IMR-90 (cell line): ENCODE results near the gene ADCY2. TPM values are rescaled to one million over a fixed set of nuclear protein-coding genes. Genes with fewer than 3 reads are reported as not detected.

ENCODE experiments used
- ATAC-seq: fragments of 200-7000 bp; cut with Tn5 transposase; 2 replicates; pipeline ENCODE4 v1.9.1; 2020; ENCODE audit warnings: low read depth, mild to moderate bottlenecking, moderate library complexity
- BruUV-seq: library from RNA; stranded (reverse); fragments of 400-500 nt; replicated peaks from 2 replicates; lab custom pipeline; 2021; lab: Mats Ljungman, UMichigan
- CTCF ChIA-PET: fragments of 300-600 bp; formaldehyde crosslinking; extraction: SDS; loops from one replicate; lab custom pipeline; 2021; ENCODE audit warnings: antibody characterized with exemption; lab: Yijun Ruan, JAX
- POLR2A ChIA-PET: fragments of 300-600 bp; sonication (Branson Sonifier 250); formaldehyde crosslinking; loops from one replicate; lab custom pipeline; 2022; ENCODE audit warnings: antibody characterized with exemption; ENCODE audit not compliant: unreplicated experiment; lab: Charles Lee
- DNase-seq: peaks from one replicate; pipeline ENCODE4 v3.0.0; 2013
- H2AFZ ChIP-seq: replicated peaks from 2 replicates; pipeline ENCODE3; 2013; ENCODE audit warnings: low read length, mild to moderate bottlenecking; ENCODE audit not compliant: poor library complexity
- H2AK5ac ChIP-seq: 2 replicates; pipeline ENCODE4 v1.6.1; 2013; ENCODE audit warnings: low read depth, low read length, inconsistent platforms
- H2AK9ac ChIP-seq: replicated peaks from 2 replicates; pipeline ENCODE3; 2013; ENCODE audit warnings: mild to moderate bottlenecking, low read depth, low read length, moderate library complexity; ENCODE audit not compliant: poor library complexity
- H2BK120ac ChIP-seq: 2 replicates; pipeline ENCODE4 v1.6.1; 2013; ENCODE audit warnings: low read depth, low read length, inconsistent platforms
- H2BK15ac ChIP-seq: 3 replicates; pipeline ENCODE4 v1.6.1; 2013; ENCODE audit warnings: low read depth, low read length, inconsistent platforms
- H2BK20ac ChIP-seq: 2 replicates; pipeline ENCODE4 v1.6.1; 2013; ENCODE audit warnings: low read depth, mild to moderate bottlenecking, inconsistent platforms, low read length, moderate library complexity
- H2BK5ac ChIP-seq: 2 replicates; pipeline ENCODE4 v1.6.1; 2013; ENCODE audit warnings: mild to moderate bottlenecking, low read depth, low read length, inconsistent platforms; ENCODE audit not compliant: poor library complexity, severe bottlenecking
- H3K14ac ChIP-seq: replicated peaks from 2 replicates; pipeline ENCODE4 v1.6.1; 2013; ENCODE audit warnings: low read depth, low read length, inconsistent platforms
- H3K18ac ChIP-seq: 2 replicates; pipeline ENCODE4 v1.6.1; 2013; ENCODE audit warnings: low read depth, low read length, control low read depth
- H3K23ac ChIP-seq: 2 replicates; pipeline ENCODE4 v1.6.1; 2013; ENCODE audit warnings: low read depth, low read length, inconsistent platforms
- H3K27ac ChIP-seq: 2 replicates; pipeline ENCODE4 v1.5.1; 2013; ENCODE audit warnings: mild to moderate bottlenecking, control low read depth, low read length; ENCODE audit not compliant: insufficient read depth
- H3K27me3 ChIP-seq: 2 replicates; pipeline ENCODE4 v1.6.1; 2013; ENCODE audit warnings: low read length; ENCODE audit not compliant: control insufficient read depth, insufficient read depth
- H3K36me3 ChIP-seq: 2 replicates; pipeline ENCODE4 v1.6.1; 2013; ENCODE audit warnings: low read length, mixed read lengths; ENCODE audit not compliant: control insufficient read depth, insufficient read depth
- H3K4ac ChIP-seq: 2 replicates; pipeline ENCODE4 v1.6.1; 2013; ENCODE audit warnings: low read depth, low read length, inconsistent platforms
- H3K4me1 ChIP-seq: 2 replicates; pipeline ENCODE4 v1.6.1; 2013; ENCODE audit warnings: low read length, mixed read lengths; ENCODE audit not compliant: control insufficient read depth, insufficient read depth
- H3K4me2 ChIP-seq: 2 replicates; pipeline ENCODE4 v1.6.1; 2013; ENCODE audit warnings: low read depth, mild to moderate bottlenecking, control low read depth, low read length, moderate library complexity
- H3K4me3 ChIP-seq: 2 replicates; pipeline ENCODE4 v1.5.1; 2013; ENCODE audit warnings: low read depth, mild to moderate bottlenecking, control low read depth, low read length, moderate library complexity; ENCODE audit not compliant: insufficient read depth
- H3K56ac ChIP-seq: 2 replicates; pipeline ENCODE4 v1.6.1; 2013; ENCODE audit warnings: low read length, inconsistent platforms; ENCODE audit not compliant: insufficient read depth; ENCODE audit errors: extremely low read depth
- H3K79me1 ChIP-seq, 2 experiments: 2 replicates each; pipeline ENCODE4 v1.6.1; 2013; ENCODE audit warnings: low read length in 2 of 2, inconsistent platforms in 1 of 2, low read depth in 1 of 2
- H3K9ac ChIP-seq: 2 replicates; pipeline ENCODE4 v1.6.1; 2013; ENCODE audit warnings: low read depth, low read length, control low read depth
- H3K9me1 ChIP-seq: 2 replicates; pipeline ENCODE4 v1.6.1; 2013; ENCODE audit warnings: low read length, inconsistent platforms; ENCODE audit not compliant: insufficient read depth
- H3K9me3 ChIP-seq: 2 replicates; pipeline ENCODE4 v1.6.1; 2013; ENCODE audit warnings: low read length; ENCODE audit not compliant: control insufficient read depth, insufficient read depth
- H4K20me1 ChIP-seq: 2 replicates; pipeline ENCODE4 v1.6.1; 2013; ENCODE audit warnings: low read length, inconsistent platforms; ENCODE audit not compliant: insufficient read depth
- H4K5ac ChIP-seq: 2 replicates; pipeline ENCODE4 v1.6.1; 2013; ENCODE audit warnings: mild to moderate bottlenecking, low read depth, low read length, control low read depth
- H4K8ac ChIP-seq, 2 experiments: 2 replicates each; pipeline ENCODE4 v1.6.1; 2013; ENCODE audit warnings: low read depth in 2 of 2, low read length in 2 of 2, control low read depth in 1 of 2, inconsistent platforms in 1 of 2
- H4K91ac ChIP-seq: 2 replicates; pipeline ENCODE4 v1.6.1; 2013; ENCODE audit warnings: low read depth, low read length, inconsistent platforms; ENCODE audit not compliant: insufficient read depth
- BHLHE40 ChIP-seq: fragments of 150-350 bp; IDR thresholded peaks from 2 replicates; pipeline ENCODE4 v1.6.1; 2016; ENCODE audit warnings: mild to moderate bottlenecking, low read depth, low read length
- CEBPB ChIP-seq: IDR thresholded peaks from 2 replicates; pipeline ENCODE4 v1.6.1; 2012; ENCODE audit warnings: low read depth, low read length, improper control_type of control experiment
- CHD1 ChIP-seq: IDR thresholded peaks from 2 replicates; pipeline ENCODE4 v1.6.1; 2012; ENCODE audit warnings: low read depth, low read length, improper control_type of control experiment
- CTCF ChIP-seq: conservative IDR thresholded peaks from 2 replicates; pipeline ENCODE4 v1.5.1; 2012; ENCODE audit warnings: mild to moderate bottlenecking, low read depth, low read length, improper control_type of control experiment
- FOS ChIP-seq: fragments of 150-350 bp; IDR thresholded peaks from 2 replicates; pipeline ENCODE4 v1.6.1; 2016; ENCODE audit warnings: low read depth, low read length
- MAFK ChIP-seq: IDR thresholded peaks from 2 replicates; pipeline ENCODE4 v1.6.1; 2012; ENCODE audit warnings: low read depth, low read length, improper control_type of control experiment
- MAZ ChIP-seq: IDR thresholded peaks from 2 replicates; pipeline ENCODE4 v1.6.1; 2012; ENCODE audit warnings: low read depth, mild to moderate bottlenecking, low read length, improper control_type of control experiment, moderate library complexity, borderline replicate concordance
- MXI1 ChIP-seq: IDR thresholded peaks from 2 replicates; pipeline ENCODE4 v1.6.1; 2012; ENCODE audit warnings: low read depth, mild to moderate bottlenecking, low read length, moderate library complexity, borderline replicate concordance
- NFE2L2 ChIP-seq: fragments of 150-350 bp; IDR thresholded peaks from 2 replicates; pipeline ENCODE4 v1.6.1; 2016; ENCODE audit warnings: low read depth, mild to moderate bottlenecking, low read length
- POLR2A ChIP-seq: IDR thresholded peaks from 2 replicates; pipeline ENCODE4 v1.6.1; 2012; ENCODE audit warnings: mild to moderate bottlenecking, low read depth, low read length
- RAD21 ChIP-seq: IDR thresholded peaks from 2 replicates; pipeline ENCODE4 v1.6.1; 2012; ENCODE audit warnings: low read length, improper control_type of control experiment
- RCOR1 ChIP-seq: IDR thresholded peaks from 2 replicates; pipeline ENCODE4 v1.6.1; 2012; ENCODE audit warnings: mild to moderate bottlenecking, low read length, improper control_type of control experiment; ENCODE audit not compliant: insufficient replicate concordance
- RFX5 ChIP-seq: IDR thresholded peaks from 2 replicates; pipeline ENCODE4 v1.8.0; 2012; ENCODE audit warnings: low read depth, mild to moderate bottlenecking, low read length, moderate library complexity
- SMC3 ChIP-seq: fragments of 150-350 bp; IDR thresholded peaks from 2 replicates; pipeline ENCODE4 v1.6.1; 2016; ENCODE audit warnings: low read depth, mild to moderate bottlenecking, antibody characterized with exemption, low read length, moderate library complexity
- USF2 ChIP-seq: fragments of 150-350 bp; IDR thresholded peaks from 2 replicates; pipeline ENCODE4 v1.6.1; 2017; ENCODE audit warnings: mild to moderate bottlenecking, antibody characterized with exemption, low read length, low read depth
- WGBS, 2 experiments: methylation state at CpG; one replicate each; pipeline versions ENCODE4 v1.1.5 to v1.1.7; 2013; ENCODE audit warnings: missing lambda C conversion rate in 2 of 2; ENCODE audit not compliant: insufficient read length in 1 of 2; ENCODE audit errors: extremely low coverage in 2 of 2; 5-methylcytosine and 5-hydroxymethylcytosine counted together
- dilution Hi-C: fragments of 300-500 bp; cut with HindIII; formaldehyde crosslinking; loops from one replicate; pipeline ENCODE4 v1.14.3; 2018; ENCODE audit warnings: low sequenced_read_pairs; ENCODE audit not compliant: unreplicated experiment
- in situ Hi-C: fragments of 300-500 bp; cut with MboI; formaldehyde crosslinking; loops from 3 replicates; pipeline ENCODE4 v1.14.3; 2019; ENCODE audit warnings: low sequenced_read_pairs, inconsistent platforms, mixed read lengths
- intact Hi-C: fragments of 100-400 bp; cut with micrococcal nuclease; formaldehyde crosslinking; loops from 2 replicates; pipeline ENCODE4 v1.10.0; 2022
- polyA plus RNA-seq, 3 experiments: library from polyadenylated mRNA; depleted of rRNA; stranded (reverse); fragments of >200 nt; gene quantifications; 2 replicates each; pipeline ENCODE4 v1.2.3, GENCODE V29; 2012; ENCODE audit warnings: low replicate concordance in 1 of 3
- total RNA-seq: library from RNA; depleted of rRNA; stranded (reverse); fragments of >200 nt; gene quantifications from 2 replicates; pipeline ENCODE4 v1.2.3, GENCODE V29; 2012
- TF ChIP-seq, protein P1 (sequence below): fragments of 150-350 bp; IDR thresholded peaks from 2 replicates; pipeline ENCODE4 v1.6.1; 2016; ENCODE audit warnings: low read depth, mild to moderate bottlenecking, low read length, moderate library complexity, borderline replicate concordance

The ADCY2 gene
- total and polyA plus RNA-seq, 2 of the 4 experiments (the other 2 are of a cell fraction), result not detected

GRCh38 chr5:7683753-7684152 lies 287.8 kb downstream of the ADCY2 start:
- WGBS, 2 experiments, result no CpG with 5 or more reads among the region's 3 CpGs
- Histone ChIP-seq H3K4me1 (no peaks in the 10 kb centered on the region), H3K4me3 (no peak overlapping the region), H2BK5ac (no peak overlapping the region), H3K18ac (no peak overlapping the region), H4K5ac (no peak overlapping the region), H4K20me1 (no peaks in the 10 kb centered on the region), H3K4ac (no peak overlapping the region), H3K14ac (no peak overlapping the region), H3K27me3 (no peaks in the 10 kb centered on the region), H2AFZ (no peak overlapping the region), H2BK120ac (no peak overlapping the region), H3K9ac (no peak overlapping the region), H4K8ac (no peak overlapping the region), H3K9me3 (peaks cover 25% of the 10 kb centered on the region), H3K79me1 (no peaks in the 10 kb centered on the region), H3K23ac (no peak overlapping the region), H3K36me3 (no peaks in the 10 kb centered on the region), H2AK5ac (no peak overlapping the region), H2BK20ac (no peak overlapping the region), H4K91ac (no peak overlapping the region), H3K56ac (no peak overlapping the region), H3K9me1 (no peaks in the 10 kb centered on the region), H2AK9ac (peak overlapping the region; percentile 3), H2BK15ac (no peak overlapping the region), H3K4me2 (no peak overlapping the region), H3K27ac (no peak overlapping the region)
- no peak for TF ChIP-seq CTCF
- TF ChIP-seq RFX5, result no peak
- TF ChIP-seq, protein P1, sequence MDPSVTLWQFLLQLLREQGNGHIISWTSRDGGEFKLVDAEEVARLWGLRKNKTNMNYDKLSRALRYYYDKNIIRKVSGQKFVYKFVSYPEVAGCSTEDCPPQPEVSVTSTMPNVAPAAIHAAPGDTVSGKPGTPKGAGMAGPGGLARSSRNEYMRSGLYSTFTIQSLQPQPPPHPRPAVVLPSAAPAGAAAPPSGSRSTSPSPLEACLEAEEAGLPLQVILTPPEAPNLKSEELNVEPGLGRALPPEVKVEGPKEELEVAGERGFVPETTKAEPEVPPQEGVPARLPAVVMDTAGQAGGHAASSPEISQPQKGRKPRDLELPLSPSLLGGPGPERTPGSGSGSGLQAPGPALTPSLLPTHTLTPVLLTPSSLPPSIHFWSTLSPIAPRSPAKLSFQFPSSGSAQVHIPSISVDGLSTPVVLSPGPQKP, result no peak
- TF ChIP-seq SMC3, result no peak
- TF ChIP-seq RCOR1, result no peak
- no peak for TF ChIP-seq MAZ
- no peak for TF ChIP-seq MXI1
- no peak for TF ChIP-seq MAFK
- no peak for TF ChIP-seq CHD1
- TF ChIP-seq NFE2L2, result no peak
- no peak for TF ChIP-seq BHLHE40
- no peak for TF ChIP-seq CEBPB
- TF ChIP-seq POLR2A, result no peak
- TF ChIP-seq FOS, result no peak
- no peak for TF ChIP-seq RAD21
- no peak for TF ChIP-seq USF2
- POLR2A ChIA-PET, result no interaction called here
- dilution Hi-C loops, result no loop called here
- no TSS peak for BruUV-seq
- CTCF ChIA-PET, result no interaction called here
- intact Hi-C loops, result no loop called here
- no peak for ATAC-seq
- no peak for DNase-seq
- in situ Hi-C loops, result no loop called here
